ENCODE data around the gene TPD52L1. TPM values are rescaled to one million over a fixed set of nuclear protein-coding genes. Genes with fewer than 3 reads are reported as not detected.

TPD52L1 gene
- total RNA-seq, 1 donor from 2014 or later = 200 TPM

GRCh38 chr6:125253881-125254280, 100.3 kb downstream of the TPD52L1 start:
- no peak for DNase-seq (ENCODE audit: low spot score in 2 of 2, unreplicated experiment in 2 of 2)
- H3K36me3 Mint-ChIP-seq = peaks cover 15% of the 10 kb centered on the region
- H3K27ac Mint-ChIP-seq = peak overlapping the region; percentile 76
- H3K27me3 Mint-ChIP-seq (ENCODE audit: low read depth) = no peaks in the 10 kb centered on the region
- H3K4me3 Mint-ChIP-seq = no peak overlapping the region
- no peaks in the 10 kb centered on the region for H3K9me3 Mint-ChIP-seq
- no peak for TF ChIP-seq CTCF (IDR thresholded peaks at IDR 0.05; ENCODE audit: unreplicated experiment)
- peaks cover 69% of the 10 kb centered on the region for H3K4me1 Mint-ChIP-seq

- DNase-seq (ENCODE audit: low spot score in 2 of 2, unreplicated experiment in 2 of 2) = no peak
- TF ChIP-seq CTCF (IDR thresholded peaks at IDR 0.05; ENCODE audit: unreplicated experiment) = no peak
- Mint-ChIP-seq H3K9me3 (no peaks in the 10 kb centered on the region), H3K36me3 (peaks cover 16% of the 10 kb centered on the region), H3K27me3 (ENCODE audit: low read depth) (no peaks in the 10 kb centered on the region), H3K4me1 (peaks cover 69% of the 10 kb centered on the region), H3K27ac (peak overlapping the region; percentile 76), H3K4me3 (no peak overlapping the region)
Observed at GRCh38 chr6:125254321-125254720, 100.7 kb downstream of the TPD52L1 start.

- Mint-ChIP-seq H3K27ac (peak overlapping the region; percentile 76), H3K27me3 (ENCODE audit: low read depth) (no peaks in the 10 kb centered on the region), H3K4me1 (peaks cover 66% of the 10 kb centered on the region), H3K4me3 (no peak overlapping the region), H3K36me3 (peaks cover 19% of the 10 kb centered on the region), H3K9me3 (no peaks in the 10 kb centered on the region)
- no peak for TF ChIP-seq CTCF (IDR thresholded peaks at IDR 0.05; ENCODE audit: unreplicated experiment)
- no peak for DNase-seq (ENCODE audit: low spot score in 2 of 2, unreplicated experiment in 2 of 2)
Observed at GRCh38 chr6:125255201-125255600, 101.6 kb downstream of the TPD52L1 start.

- peaks cover 53% of the 10 kb centered on the region for H3K4me1 Mint-ChIP-seq
- H3K36me3 Mint-ChIP-seq = peaks cover 19% of the 10 kb centered on the region
- no peaks in the 10 kb centered on the region for H3K27me3 Mint-ChIP-seq (ENCODE audit: low read depth)
- no peak for TF ChIP-seq CTCF (IDR thresholded peaks at IDR 0.05; ENCODE audit: unreplicated experiment)
- DNase-seq (ENCODE audit: low spot score in 2 of 2, unreplicated experiment in 2 of 2) = no peak
- H3K9me3 Mint-ChIP-seq = no peaks in the 10 kb centered on the region
- H3K27ac Mint-ChIP-seq = peak overlapping the region; percentile 11
- no peak overlapping the region for H3K4me3 Mint-ChIP-seq
Observed at GRCh38 chr6:125257351-125257750, 103.8 kb downstream of the TPD52L1 start.

GRCh38 chr6:125258651-125259353, 105.2 kb downstream of the TPD52L1 start:
- no peak for TF ChIP-seq CTCF (IDR thresholded peaks at IDR 0.05; ENCODE audit: unreplicated experiment)
- no peak for DNase-seq (ENCODE audit: low spot score in 2 of 2, unreplicated experiment in 2 of 2)

More at GRCh38 chr6:125258651-125259353, 105.2 kb downstream of the TPD52L1 start:
- Mint-ChIP-seq H3K27ac (peak overlapping the region; percentile 21), H3K4me3 (no peak overlapping the region), H3K9me3 (no peaks in the 10 kb centered on the region), H3K36me3 (peaks cover 27% of the 10 kb centered on the region), H3K27me3 (ENCODE audit: low read depth) (no peaks in the 10 kb centered on the region), H3K4me1 (peaks cover 40% of the 10 kb centered on the region)

Data from mesothelial cell of epicardium (in vitro differentiated cells).